Right forelimb (tissue), 1 donor: ENCODE results near the gene CISTR.

ENCODE experiments used
- DNase-seq: peaks from one replicate; pipeline ENCODE4 v3.0.0-alpha.2; 2018

CISTR gene

DNA sequence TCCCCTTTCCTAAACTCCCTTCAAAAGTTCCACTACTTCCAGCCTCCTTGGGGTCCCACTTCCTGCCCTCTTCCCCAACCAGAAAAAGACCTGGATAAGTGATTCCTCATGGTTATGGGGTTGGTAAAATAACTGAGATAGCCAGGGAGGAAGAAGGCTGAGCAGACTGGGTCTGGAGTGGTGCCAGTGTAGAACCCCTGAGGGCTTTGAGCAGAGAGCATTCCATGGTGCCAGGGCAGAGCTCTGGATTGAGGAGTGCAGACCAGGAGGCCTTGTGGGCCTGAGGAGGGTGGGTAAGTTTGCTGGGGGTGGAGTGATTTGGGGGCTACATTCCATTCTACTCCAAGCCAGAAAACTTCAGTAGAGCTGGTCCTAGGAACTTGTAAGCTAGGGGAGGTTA lies 9.5 kb upstream of the CISTR start:
- DNase-seq, result no peak

DNA sequence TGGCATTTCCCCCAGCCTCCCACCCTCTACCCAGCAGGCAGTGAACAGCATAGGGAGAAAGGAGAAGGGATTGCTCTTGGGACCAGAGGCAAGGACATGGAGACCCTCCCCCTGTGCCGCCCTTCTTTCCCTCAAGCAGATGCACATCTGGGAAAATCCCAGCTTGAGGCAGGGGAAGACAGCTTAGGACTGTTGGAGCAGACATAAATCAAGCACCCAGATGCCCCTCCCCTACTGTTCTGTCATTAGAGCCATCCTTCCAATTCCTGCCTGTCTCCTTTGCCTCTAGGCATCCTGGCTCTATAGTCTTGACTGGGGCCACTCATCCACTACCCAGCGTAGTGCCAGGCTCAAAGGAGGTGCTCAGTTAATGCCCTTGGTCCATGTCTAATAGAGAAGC lies 7.5 kb upstream of the CISTR start:
- no peak for DNase-seq

DNA sequence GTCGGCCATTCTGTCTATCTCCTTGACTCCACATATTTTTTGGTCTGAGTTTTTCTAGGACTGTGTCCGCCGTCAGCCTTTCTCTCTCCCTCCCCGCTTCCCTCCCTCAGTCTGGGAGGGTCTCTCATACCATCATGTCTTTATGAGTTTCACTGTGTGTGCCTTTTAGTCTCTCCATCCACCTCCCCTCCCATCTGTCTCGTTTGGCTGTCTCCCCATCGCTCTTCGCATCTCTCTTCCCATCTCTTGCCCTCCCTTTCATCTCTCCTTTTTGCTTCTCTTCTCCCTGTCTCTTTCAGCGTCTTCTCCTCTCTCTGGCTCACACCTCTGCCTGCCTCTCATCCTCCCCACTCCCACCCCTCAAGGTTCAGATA lies 6.9 kb upstream of the CISTR start:
- DNase-seq, result no peak

DNA sequence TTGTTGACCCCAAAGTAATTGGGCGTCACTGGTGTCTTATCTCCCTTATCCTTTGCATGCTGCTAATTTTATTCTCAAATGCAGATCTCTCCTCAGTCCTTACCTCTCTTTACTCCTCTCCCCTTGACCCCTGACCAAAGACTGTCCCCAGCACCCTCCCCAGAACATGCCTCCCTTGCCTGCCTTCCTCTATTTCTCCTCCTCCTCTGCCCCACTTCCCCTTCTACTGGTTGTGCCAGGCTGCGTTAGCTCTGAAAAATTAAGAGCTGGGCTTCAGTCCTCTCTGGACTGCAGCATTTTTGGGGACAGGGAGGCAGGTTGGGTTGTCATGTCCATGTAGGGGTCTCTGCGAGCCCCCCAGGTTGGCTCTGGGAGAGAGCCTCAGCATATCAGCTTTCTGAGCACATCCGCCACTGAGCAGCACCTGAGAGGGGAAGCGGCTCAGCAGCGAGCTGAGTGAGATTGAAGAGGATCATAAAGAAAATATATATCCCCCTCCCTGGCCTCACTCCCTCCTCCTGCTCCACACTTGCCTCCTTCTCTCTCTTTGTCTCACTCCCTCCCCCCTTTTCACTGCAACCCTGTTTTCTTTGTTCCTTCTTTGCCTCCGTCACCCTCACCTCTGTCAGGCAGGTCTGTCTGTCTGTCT lies 6.4 kb upstream of the CISTR start:
- no peak for DNase-seq

DNA sequence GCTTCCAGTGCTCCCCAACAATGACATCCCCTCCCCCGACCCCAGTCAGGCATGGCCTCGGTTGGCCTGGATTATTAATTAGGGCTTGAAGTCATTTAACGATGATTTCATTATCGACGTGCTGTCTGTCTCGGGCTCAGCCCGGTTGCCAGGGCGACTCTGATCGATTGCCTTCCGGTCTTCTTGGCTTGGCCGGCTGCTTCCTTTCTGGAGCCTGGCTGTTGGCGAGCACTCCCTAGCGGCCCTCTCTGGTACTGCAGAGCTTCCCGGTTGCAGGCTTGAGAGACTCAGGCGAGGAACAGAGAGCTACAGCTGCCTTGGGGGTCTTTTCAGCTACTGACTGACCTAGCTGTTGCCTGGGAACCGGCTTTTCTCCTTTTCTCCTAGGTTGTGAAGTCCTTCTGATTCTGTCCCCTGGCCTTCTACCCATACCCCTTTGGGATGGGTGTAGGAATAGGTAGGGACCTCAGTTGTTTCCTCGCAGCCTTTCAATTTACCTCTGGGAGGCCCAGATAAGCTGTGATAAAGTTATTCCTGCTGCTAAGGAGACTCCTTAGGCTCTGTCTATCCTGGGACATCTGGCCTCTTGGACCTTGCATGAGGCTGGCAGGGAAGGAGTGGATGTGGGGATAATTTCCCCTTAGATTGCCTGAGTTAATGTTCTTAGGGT lies 5.5 kb upstream of the CISTR start:
- peak; percentile 79 for DNase-seq

DNA sequence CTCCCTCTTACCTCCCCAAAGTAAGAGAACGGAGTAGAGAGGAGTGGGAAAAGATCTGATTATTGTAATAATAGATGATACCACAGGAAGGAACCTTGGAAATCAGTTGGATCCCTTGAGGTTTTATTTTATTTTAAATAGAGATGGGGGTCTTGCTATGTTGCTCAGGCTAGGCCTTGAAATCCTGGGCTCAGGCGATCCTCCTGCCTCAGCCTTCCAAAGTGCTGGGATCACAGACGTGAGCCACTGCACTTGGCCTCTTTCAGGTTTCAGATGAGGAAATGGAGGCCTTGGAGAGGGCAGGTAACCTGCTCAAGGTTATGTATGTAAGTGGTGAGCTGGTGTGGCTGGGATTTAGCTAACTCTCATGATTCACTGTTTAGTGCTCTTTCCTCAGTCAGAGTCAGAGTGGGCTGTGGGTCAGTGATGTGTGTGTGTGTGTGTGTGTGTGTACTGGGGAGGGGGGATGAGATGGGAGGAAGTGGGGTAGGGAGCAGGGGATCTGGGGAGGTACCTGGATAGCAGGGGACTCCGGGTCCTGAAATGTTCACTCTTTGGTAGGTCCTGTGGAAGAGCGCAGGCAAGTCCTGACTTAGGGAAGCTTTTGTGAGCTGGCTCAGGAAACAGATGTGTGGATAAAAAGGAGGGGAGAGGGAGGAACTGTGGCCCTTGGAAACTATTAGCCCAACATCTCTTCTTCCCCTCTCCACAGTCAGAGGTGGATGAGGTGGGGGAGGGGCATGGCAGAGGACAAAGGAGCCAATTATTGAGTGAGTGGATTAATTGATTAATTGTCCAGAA lies 4.7 kb upstream of the CISTR start:
- no peak for DNase-seq

DNA sequence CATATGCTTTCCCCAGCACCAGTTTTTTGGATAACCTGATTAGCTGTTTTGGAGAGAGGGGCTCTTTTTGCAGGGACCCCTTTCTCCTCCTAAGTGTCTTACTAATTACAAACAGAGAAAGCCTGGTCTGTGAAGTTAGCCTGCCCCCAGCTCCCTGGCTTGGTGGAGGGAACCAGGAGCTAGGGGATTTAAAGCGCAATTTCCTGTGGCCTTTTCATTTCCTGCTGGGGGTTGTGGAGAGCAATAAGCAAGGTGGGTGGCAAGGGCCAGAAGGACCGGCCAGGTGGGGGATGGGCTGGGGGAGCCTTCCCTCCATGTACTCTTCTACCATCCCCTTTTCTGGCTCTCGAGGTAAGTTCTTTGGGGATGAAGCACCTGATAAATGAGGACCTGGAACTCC lies 4.1 kb upstream of the CISTR start:
- no peak for DNase-seq

DNA sequence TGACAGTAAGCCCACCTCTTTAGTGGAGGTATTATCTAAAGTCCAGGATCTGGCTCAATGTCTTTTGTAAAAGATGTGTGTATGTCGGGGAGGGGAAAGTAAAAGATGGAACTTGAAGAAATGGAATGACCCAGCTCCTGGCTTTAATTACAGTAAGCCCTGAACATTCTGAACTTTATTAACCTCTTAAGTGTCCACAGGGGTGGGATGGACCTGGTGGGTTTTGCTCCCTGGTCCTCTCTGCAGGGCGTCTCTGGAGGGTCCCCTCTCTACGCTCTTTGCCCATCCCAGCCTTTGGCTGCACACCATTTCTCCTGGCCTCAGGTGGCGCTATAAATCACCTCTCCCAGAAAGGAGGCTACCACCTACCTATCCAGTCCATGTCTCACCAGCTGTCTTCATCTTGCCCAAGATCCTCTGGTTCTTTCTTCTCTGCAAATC lies 3.7 kb upstream of the CISTR start:
- DNase-seq, result no peak

DNA sequence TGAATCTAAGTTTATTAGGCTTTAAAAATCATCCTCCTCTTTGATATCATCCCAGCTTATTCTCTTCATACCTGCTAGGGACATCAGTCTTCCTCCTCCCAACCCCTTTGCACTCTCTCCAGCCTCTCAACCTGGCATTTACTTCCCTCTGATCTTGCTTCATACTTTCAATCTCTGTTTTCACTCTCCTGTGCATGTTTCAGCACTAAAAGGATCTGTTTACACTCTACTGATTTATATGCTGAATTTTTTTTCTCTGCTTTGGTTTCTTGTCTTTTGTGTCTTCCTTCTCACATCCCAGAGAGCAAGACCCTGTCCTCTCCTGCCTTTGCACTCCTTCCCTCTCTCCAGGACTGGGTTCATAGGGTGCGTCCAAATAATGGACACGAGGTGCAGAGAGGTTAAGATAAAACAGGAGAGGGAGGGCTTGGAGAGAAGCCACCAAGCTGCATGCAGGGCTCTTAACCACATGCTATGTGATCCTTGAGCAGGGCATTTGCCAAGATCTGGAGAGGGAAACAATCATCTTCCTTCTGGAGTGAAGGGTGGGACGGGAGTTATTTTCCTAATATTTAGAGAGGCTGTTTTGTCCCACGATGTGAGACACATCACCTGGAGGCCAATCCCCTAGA lies 3.0 kb upstream of the CISTR start:
- no peak for DNase-seq

DNA sequence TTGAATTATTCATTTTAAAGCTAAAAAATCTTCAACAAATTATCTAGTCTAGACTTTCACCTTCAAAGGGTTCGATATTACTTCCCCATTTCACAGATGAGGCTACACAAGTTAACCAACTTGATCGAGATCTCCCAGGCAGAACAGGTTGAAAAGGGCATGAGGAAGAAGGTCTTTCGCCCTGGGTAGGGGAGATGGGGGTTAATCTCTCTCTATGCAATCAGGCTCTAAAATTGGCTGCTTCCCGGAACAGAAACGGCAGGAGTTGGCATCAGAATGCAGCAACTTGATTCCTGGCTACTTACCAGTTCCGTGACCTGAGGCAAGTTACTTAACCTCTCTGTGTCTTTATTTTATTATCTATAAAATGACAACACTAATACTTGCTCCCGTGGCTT lies 2.4 kb upstream of the CISTR start:
- no peak for DNase-seq

DNA sequence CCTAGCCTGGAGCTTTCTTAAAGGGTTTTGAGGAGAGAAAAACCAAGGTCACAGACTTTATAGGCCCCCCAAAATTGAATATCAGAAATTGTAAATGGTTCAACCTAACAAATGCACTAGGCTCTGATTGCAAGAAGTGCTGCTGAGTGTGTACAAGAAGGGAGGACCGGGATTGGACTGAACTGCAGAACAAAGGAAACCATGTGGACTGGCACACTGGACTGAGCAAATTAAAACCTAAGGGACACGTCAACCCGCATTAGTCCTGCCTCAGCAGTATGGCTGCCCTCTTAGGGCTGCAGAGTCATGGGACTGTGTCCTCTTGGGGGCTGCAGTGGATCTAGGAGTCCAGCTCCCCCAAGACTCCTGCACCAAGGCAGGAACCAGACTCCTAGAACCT lies 842 bp upstream of the CISTR start:
- no peak for DNase-seq

DNA sequence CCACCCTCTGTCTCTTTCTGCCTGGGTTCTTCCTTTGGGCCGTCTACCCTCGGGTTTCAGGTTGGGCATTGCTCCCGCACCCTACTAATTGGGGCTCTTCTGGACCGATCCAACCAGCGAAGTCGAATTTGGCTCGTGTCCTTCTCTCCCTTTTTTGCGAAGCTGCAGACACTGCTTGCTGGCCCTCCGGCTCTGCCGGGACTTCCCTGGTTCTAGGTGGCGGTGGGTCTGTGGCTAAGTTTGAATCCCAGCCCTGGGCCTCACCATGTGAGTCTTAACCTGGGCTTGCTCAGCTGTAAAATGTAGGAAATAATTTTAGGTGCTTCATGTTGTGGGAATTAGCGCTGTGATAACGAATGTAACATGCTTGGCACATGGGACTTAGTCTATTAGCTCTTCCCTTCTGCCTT lies 418 bp upstream of the CISTR start:
- no peak for DNase-seq

DNA sequence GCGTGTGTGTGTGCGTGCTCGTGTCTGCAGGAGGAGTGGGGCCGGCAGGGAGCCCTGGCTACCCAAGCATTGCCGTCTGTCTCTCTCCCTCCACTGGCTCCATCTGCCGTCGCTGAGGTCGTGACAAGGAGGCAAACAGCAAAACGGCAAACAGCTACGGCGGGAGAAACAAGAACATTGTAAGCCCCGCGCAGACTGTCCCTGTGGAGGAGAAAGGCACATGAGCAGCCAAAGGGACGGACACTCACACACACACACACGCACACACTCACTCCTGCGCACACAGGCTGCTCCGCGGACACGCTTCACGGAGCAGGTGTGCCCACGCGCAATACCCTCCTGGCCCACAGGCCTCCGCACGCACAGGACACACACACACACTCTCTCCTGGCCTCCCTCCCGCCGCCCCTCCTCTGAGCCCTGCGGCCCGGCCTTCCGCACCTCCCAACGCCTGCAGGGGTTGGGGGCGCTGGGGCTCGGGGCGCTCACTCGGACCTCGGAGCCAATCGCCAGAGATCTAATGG lies 905 bp downstream of the CISTR start:
- peak; percentile 68 for DNase-seq

DNA sequence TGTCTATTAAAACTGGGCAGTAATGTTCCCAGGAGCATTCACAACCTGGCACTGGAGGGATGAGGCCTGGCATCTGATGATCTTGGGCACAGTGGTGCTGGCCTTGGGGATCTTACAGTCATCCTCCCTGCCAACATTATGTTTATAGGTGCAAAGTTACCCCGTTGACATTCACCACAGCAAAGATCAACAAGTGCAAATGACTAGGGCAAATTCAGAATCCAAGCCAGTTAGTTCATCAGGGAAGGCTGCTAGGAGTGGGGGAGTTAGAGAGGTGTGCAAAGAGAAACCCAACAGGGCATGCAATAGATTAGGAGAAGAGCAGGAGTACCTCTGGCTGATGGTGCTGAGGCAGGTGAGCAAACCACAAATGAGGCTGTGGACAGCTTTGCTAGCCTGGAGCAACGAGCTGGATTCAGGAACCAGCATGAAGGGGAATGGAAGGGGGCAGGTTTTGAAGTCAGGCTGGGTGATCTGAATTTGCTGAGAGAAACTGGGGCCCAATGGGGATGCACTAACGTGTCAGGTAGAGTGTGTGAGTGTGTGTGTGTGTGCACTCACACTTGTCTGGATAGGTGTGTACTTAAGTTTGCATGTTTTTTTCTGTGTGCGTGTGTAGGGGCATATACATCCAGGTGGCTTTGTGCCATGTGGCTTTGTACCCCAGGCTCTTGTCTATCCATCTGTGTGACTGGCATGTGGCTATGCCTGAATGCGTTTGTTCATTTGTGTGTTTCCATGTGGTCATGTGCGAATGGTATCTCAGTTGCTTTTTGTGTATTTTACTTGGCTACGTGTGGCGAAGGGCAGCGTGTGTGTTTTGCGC lies 1.6 kb downstream of the CISTR start:
- DNase-seq, result no peak

DNA sequence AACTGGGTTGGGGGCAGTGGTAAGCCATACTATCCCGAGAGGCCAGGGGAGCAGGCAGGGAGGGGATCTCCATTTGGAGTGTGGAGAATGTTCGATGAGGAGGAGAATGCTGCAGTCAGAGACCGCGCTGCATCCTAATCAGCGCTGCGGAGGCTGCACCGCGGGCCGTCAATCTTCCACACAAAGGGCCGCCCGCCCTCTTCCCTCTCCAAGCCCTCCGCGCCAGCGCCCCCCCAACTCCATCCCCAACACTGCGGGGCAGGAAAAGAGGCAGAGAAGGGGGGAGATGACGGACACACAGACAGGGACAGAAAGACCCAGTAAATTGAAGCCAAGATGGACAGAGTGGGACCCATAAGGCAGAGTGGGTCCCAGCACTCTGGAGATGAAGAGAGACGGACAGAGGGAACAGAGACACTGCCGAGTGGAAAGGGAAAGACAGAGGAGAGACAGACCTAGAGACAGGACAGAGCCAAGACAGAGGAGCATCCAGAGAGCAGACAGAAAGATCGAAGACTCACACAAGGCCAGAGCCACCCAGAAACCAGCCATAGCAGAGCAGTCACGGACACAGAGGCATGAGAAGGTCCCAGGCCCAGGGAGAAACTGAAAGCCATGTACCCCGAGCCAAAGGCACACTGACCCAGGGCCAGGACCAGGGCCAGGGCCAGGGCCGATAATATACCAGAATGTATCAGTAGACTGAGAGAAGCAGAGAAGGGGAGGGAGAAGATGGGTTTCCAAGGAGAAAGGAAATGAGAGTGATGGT lies 3.5 kb downstream of the CISTR start:
- DNase-seq, result no peak

DNA sequence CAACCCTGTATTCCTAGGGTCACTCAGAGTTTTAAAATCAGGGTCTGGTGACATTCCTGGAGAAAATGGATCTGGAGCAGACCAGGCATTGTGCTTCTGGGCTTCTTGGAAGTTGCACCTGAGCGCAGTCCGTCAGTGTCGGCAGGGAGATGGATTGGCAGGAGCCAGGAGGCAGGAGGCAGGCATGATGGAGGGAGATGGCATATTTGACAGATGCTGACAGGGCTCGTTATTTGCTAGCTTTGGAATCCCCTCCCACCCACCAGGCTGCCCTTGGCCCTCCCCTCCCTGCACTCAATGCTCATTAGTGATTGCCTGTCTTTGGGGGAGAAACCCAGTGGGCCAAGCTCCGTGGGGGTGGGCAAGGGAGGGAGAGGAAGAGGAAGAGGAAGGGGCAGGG lies 4.7 kb downstream of the CISTR start:
- DNase-seq, result no peak

DNA sequence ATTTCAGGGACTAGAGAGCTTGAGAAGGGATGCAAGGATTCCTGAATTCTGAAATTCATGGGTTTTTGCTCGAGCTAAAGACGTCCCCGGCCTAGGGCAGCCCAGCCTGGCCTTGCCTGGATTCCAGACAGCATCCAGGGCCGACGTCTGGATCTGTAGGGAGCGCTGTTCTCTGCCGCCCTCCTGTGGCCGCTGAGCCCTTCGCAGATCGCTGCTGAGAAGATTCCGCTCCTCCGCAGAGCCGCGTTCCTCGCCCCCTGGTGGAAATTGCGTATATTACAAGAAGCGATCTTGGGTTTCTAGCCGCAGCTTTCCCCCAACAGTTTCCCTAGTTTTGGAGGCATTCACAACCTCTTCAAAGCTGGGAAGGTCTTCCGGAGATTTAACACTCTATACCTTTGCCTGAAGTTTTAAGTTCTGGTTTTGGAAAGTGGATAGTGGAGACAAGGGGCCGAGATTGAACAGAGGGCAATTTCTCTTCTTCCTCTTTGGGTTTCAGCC lies 5.1 kb downstream of the CISTR start:
- peak; percentile 95 for DNase-seq

DNA sequence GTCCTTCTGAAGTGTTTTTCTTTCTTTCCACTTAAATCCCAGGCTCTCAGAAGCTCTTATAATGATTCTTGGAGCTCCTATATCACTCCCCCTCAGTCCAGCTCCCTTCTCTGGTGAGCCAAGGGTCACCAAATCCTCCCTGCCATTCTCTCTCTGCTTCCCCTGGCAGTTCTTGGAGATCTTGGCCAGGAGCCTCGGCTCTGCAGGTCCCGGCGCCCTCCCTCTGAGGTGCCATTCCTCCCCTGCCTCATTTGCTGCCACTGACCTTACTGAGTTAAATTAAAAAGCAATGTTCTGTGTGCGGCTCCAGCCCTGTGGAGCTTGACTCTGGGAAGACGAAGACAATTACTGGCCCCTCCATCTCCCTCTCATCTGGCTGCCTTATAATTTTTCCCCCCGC lies 7.0 kb downstream of the CISTR start:
- DNase-seq, result no peak

DNA sequence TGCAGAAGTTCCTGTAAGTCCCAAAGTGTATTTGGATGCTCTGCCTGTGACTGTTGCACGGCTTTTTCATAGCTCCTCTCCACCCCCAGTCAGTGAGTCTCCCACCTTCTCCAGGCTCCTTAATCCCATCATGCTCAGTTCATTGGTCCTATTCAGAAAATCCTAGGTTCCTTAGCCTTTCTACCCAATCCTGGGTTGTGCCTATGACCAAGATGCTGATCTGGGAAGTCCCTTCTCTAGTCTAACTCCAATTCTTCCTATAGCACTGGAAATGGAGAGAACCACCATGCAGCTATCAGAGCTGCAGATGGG lies 7.7 kb downstream of the CISTR start:
- DNase-seq, result no peak

DNA sequence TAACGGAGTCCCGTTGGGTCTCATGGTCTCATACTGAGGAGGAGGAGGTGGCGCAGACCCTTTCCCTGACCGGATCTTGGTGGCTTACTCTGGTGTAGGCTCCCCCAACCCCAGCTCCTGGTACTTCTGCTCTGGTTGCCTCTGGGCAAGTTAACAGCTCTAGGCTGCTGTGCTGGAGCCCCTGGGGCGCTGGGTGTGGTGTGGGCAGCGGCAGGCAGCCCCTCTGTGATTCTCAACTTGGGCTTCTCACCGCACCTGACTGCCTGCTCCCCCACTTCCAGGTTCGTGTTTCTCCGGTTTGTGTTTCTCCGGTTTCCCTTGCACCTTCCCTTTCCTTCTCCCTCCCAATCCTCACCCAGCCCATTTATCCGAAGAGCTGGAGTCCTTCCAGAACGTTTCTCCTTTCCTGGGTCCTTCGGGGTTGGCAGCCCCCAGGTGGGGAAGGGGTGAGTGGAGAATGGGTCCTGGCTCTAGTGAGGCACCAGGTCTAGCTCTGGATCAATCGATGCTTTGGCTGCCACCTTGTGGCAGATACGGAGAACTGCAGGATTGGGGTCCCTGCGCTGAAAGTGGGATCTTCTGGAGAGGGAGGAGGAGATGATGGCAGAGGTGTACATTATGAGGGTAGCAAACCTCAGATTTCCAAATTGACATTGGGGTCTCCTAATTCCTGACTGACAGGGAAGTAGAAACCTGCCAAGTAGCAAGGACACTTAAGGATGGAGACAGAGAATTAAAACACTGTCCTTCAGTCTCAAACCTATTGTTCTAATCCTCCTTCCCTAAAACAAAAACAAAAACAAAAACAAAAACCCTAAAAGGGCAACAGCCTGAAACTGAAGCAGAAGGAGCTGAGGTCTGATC lies 8.3 kb downstream of the CISTR start:
- DNase-seq, result peak; percentile 77

DNA sequence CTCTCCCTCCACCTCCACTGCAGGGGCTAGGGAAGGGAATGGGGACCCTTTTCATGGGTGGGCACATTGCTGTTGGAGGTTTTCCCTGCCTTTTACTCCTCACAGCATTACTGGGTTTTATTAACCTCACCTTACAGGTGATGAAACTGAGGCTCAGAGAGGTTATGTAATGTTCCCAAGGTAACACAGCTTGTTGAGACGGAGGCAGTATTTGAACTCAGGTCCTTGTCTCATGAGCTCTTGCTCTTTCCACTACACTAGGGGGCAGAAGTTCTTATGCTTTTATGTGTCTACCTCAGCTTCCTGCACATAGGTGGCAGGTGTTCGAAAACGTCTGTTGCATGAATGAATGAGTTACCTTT lies 11.7 kb downstream of the CISTR start:
- no peak for DNase-seq
